Lower leg skin (tissue), 3 donors: ENCODE results near the gene SYT17.

Experiments used
- CTCF ChIP-seq, 3 donors: fragments of 450-650 bp; IDR thresholded peaks; one replicate each; pipeline ENCODE4 v1.5.1; 2016; ENCODE audit warnings: antibody characterized with exemption in 3 of 3, mild to moderate bottlenecking in 3 of 3, moderate library complexity in 2 of 3
- POLR2A ChIP-seq, 2 donors: fragments of 450-650 bp; IDR thresholded peaks; one replicate each; pipeline ENCODE4 v1.6.1; 2016 to 2017; ENCODE audit warnings: antibody characterized with exemption in 2 of 2, mild to moderate bottlenecking in 1 of 2, moderate library complexity in 1 of 2

GRCh38 chr16:19235886-19236285 lies 67.8 kb downstream of the SYT17 start:
- TF ChIP-seq CTCF (IDR thresholded peaks at IDR 0.05), result no peak
- no peak for TF ChIP-seq POLR2A (IDR thresholded peaks at IDR 0.05)
